ENCODE results near the gene GTPBP2. TPM values are rescaled to one million over a fixed set of nuclear protein-coding genes. Genes with fewer than 3 reads are reported as not detected.
A peak's percentile ranks its signal among the peaks of the same experiment; 100 is the strongest.

The GTPBP2 gene
- total RNA-seq (2021; ENCODE audit: unreplicated experiment) (59.4 TPM), Bru-seq, nascent RNA (percentile 88 among the genes with signal in this experiment), BruChase-seq, experiment 1, labeled RNA remaining after a 2-hour chase (percentile 94 among the genes with signal in this experiment), BruChase-seq, experiment 2, labeled RNA remaining after a 6-hour chase (percentile 87 among the genes with signal in this experiment)
- polyA plus RNA-seq (2012; ENCODE audit: insufficient read length): 47.1 TPM
- long read RNA-seq, transcript GTPBP2-202 (12 exons, 2,933 nt): major isoform, 7 of 36 reads
- long read RNA-seq, partial matches to known transcripts: 12 of 36 reads
- long read RNA-seq, other reads (novel, unspliced or antisense): 15 of 36 reads

DNA sequence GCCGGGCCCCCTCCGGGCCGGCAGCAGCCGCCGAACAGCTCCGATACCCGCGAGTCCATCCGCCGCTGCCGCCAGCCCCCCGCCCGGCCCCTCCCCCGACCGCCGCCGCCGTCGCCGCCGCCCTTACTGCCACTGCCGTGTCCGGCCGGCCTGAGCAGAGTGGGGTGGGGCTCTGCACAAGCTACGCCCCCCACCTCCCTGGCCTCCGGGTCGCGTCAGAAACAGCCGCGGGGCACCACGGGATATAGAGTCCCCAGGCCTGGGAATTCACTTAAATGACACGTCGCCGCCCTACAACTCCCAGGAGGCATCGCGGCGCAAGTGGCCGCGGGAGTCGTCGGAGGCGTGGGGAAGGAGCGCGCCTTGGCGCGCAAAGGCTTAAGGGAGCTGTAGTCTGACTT is at the start of gene GTPBP2:
GTPBP2 (minus strand) TSS at position 161 of the 401 bp plus-strand sequence; CDS start at position 59, 102 bp downstream.
- POLR2A ChIA-PET: interaction anchor here (0.6 to 0.9 kb wide), 2 partner anchors 25 to 276 kb away, joined by 4 to 10 read pairs; no protein-coding TSS in a partner anchor
- H3K4me3 ChIP-seq (ENCODE audit: low read depth in 2 of 2, low read length in 2 of 2): peak within 1 kb of the TSS; percentile 92 to 93
- TF ChIP-seq, protein P1, sequence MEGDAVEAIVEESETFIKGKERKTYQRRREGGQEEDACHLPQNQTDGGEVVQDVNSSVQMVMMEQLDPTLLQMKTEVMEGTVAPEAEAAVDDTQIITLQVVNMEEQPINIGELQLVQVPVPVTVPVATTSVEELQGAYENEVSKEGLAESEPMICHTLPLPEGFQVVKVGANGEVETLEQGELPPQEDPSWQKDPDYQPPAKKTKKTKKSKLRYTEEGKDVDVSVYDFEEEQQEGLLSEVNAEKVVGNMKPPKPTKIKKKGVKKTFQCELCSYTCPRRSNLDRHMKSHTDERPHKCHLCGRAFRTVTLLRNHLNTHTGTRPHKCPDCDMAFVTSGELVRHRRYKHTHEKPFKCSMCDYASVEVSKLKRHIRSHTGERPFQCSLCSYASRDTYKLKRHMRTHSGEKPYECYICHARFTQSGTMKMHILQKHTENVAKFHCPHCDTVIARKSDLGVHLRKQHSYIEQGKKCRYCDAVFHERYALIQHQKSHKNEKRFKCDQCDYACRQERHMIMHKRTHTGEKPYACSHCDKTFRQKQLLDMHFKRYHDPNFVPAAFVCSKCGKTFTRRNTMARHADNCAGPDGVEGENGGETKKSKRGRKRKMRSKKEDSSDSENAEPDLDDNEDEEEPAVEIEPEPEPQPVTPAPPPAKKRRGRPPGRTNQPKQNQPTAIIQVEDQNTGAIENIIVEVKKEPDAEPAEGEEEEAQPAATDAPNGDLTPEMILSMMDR (IDR thresholded peaks at IDR 0.05): no peak
- no peak for TF ChIP-seq TCF7L2 (IDR thresholded peaks at IDR 0.05; ENCODE audit: low read depth, low read length)
- in situ Hi-C loops (cut with HindIII; ENCODE audit: low pct_unique_long_range_greater_than_20kb, low sequenced_read_pairs): no loop called here
- ATAC-seq (peak; percentile 94), DNase-seq (ENCODE audit: low read depth, low spot score) (peak; percentile 95)
- H3K9me3 ChIP-seq (ENCODE audit: control insufficient read depth, insufficient read depth, low read depth, low read length): no peaks in the 10 kb centered on the region
- CTCF ChIA-PET: interaction anchor here (0.7 to 1.1 kb wide), 2 partner anchors 23 to 451 kb away, joined by 3 to 8 read pairs; no protein-coding TSS in a partner anchor
- H3K36me3 ChIP-seq (ENCODE audit: control insufficient read depth, insufficient read depth, low read length): no peaks in the 10 kb centered on the region; the same call in 1 of the 2 replicates
- peaks cover 21% of the 10 kb centered on the region for H3K4me1 ChIP-seq (ENCODE audit: control insufficient read depth, insufficient read depth, low read length)
- no TSS peak for BruUV-seq (replicated peaks)
- intact Hi-C loops (cut with micrococcal nuclease; ENCODE audit: unreplicated experiment): no loop called here
- H3K27me3 ChIP-seq (ENCODE audit: control insufficient read depth, insufficient read depth, low read length): no peaks in the 10 kb centered on the region
- H3K27ac ChIP-seq (ENCODE audit: low read length): peak within 1 kb of the TSS; percentile 92

GRCh38 chr6:43678341-43678740 is 49.3 kb upstream of the GTPBP2 start:
- in situ Hi-C loops (cut with HindIII; ENCODE audit: low pct_unique_long_range_greater_than_20kb, low sequenced_read_pairs) (no loop called here), intact Hi-C loops (cut with micrococcal nuclease; ENCODE audit: unreplicated experiment) (no loop called here)
- CTCF ChIA-PET: no interaction called here
- DNase-seq (ENCODE audit: low read depth, low spot score) (no peak), ATAC-seq (no peak)
- Histone ChIP-seq H3K36me3 (ENCODE audit: control insufficient read depth, insufficient read depth, low read length) (peaks cover 10% of the 10 kb centered on the region), H3K27ac (ENCODE audit: low read length) (no peak overlapping the region), H3K4me1 (ENCODE audit: control insufficient read depth, insufficient read depth, low read length) (no peaks in the 10 kb centered on the region), H3K9me3 (ENCODE audit: control insufficient read depth, insufficient read depth, low read depth, low read length) (no peaks in the 10 kb centered on the region), H3K4me3 (ENCODE audit: low read depth in 2 of 2, low read length in 2 of 2) (no peak overlapping the region), H3K27me3 (ENCODE audit: control insufficient read depth, insufficient read depth, low read length) (no peaks in the 10 kb centered on the region)
- TF ChIP-seq SIN3A (IDR thresholded peaks at IDR 0.05; ENCODE audit: borderline replicate concordance, insufficient read depth, low read depth, low read length) (no peak), REST (IDR thresholded peaks at IDR 0.05; ENCODE audit: insufficient read depth in 1 of 2, low read depth in 2 of 2, low read length in 1 of 2) (no peak), POLR2AphosphoS5 (IDR thresholded peaks at IDR 0.05; ENCODE audit: low read depth, low read length) (no peak), TCF7L2 (IDR thresholded peaks at IDR 0.05; ENCODE audit: low read depth, low read length) (no peak)
- TF ChIP-seq, protein P1 (IDR thresholded peaks at IDR 0.05): no peak
- BruUV-seq (replicated peaks): no TSS peak
- POLR2A ChIA-PET: no interaction called here
